Measurements from ENCODE around the gene ZNF778.

Gene ZNF778

GRCh38 chr16:89217388-89218191, at the start of gene ZNF778:
TSS of gene ZNF778 (plus strand) at chr16:89217703. CDS start at chr16:89221128, 3,425 bp downstream.
- peak; percentile 73 for DNase-seq

GRCh38 chr16:89168381-89169189, 48.9 kb upstream of the ZNF778 start:
- no peak for DNase-seq

GRCh38 chr16:89169778-89170177, 47.7 kb upstream of the ZNF778 start:
- no peak for DNase-seq

GRCh38 chr16:89170346-89171215, 46.9 kb upstream of the ZNF778 start:
- DNase-seq = no peak

- DNase-seq = peak; percentile 95
Measured at GRCh38 chr16:89171216-89172170, 46.0 kb upstream of the ZNF778 start, which contains the start of gene CDH15. TSS of gene CDH15 (plus strand) at chr16:89171748. CDS start at chr16:89171832, 84 bp downstream.

- DNase-seq = no peak
Measured at GRCh38 chr16:89172171-89172527, 45.4 kb upstream of the ZNF778 start.

- no peak for DNase-seq
Measured at GRCh38 chr16:89172528-89173173, 44.9 kb upstream of the ZNF778 start.

- no peak for DNase-seq
Measured at GRCh38 chr16:89173174-89173921, 44.2 kb upstream of the ZNF778 start.

- no peak for DNase-seq
Measured at GRCh38 chr16:89174055-89174827, 43.3 kb upstream of the ZNF778 start.

GRCh38 chr16:89174877-89175276, 42.6 kb upstream of the ZNF778 start:
- no peak for DNase-seq

GRCh38 chr16:89175280-89176146, 42.0 kb upstream of the ZNF778 start:
- DNase-seq = no peak

- no peak for DNase-seq
Measured at GRCh38 chr16:89176147-89176690, 41.3 kb upstream of the ZNF778 start.

GRCh38 chr16:89176717-89177116, 40.8 kb upstream of the ZNF778 start:
- DNase-seq = no peak

- no peak for DNase-seq
Measured at GRCh38 chr16:89177501-89177900, 40.0 kb upstream of the ZNF778 start.

- no peak for DNase-seq
Measured at GRCh38 chr16:89178453-89179147, 38.9 kb upstream of the ZNF778 start.

GRCh38 chr16:89179148-89179484, 38.4 kb upstream of the ZNF778 start:
- no peak for DNase-seq

- DNase-seq = no peak
Measured at GRCh38 chr16:89179656-89180315, 37.7 kb upstream of the ZNF778 start.
